HEK293 (cell line): Measurements from ENCODE around the gene NDUFA3.

ENCODE experiments used
- CTCF ChIA-PET: fragments of 350-600 bp; formaldehyde crosslinking; extraction: SDS; loops from one replicate; lab custom pipeline; 2021; ENCODE audit warnings: antibody characterized with exemption; lab: Yijun Ruan, JAX
- POLR2A ChIA-PET: fragments of 300-600 bp; formaldehyde crosslinking; extraction: SDS; loops from one replicate; lab custom pipeline; 2020; ENCODE audit warnings: antibody characterized with exemption, inconsistent platforms; lab: Yijun Ruan, JAX
- H3K27ac ChIP-seq: fragments of 200-500 bp; sonication (Bioruptor generic); 2 replicates; pipeline ENCODE4 v1.5.1; 2014; ENCODE audit warnings: low read depth, low read length, control low read depth, inconsistent platforms; ENCODE audit errors: extremely low read depth
- H3K36me3 ChIP-seq, 2 experiments: fragments of 200-500 bp in 1 of 2; sonication (Bioruptor generic) in 1 of 2; 1 replicate in 1 of 2; 2 replicates in 1 of 2; pipeline ENCODE4 v1.5.1; 2014 to 2017; ENCODE audit warnings: inconsistent platforms in 2 of 2, low read length in 2 of 2; ENCODE audit not compliant: control insufficient read depth in 2 of 2, insufficient read depth in 1 of 2
- H3K4me1 ChIP-seq: fragments of 200-500 bp; sonication (Bioruptor generic); 2 replicates; pipeline ENCODE4 v1.5.1; 2014; ENCODE audit warnings: mild to moderate bottlenecking, low read length, inconsistent platforms; ENCODE audit not compliant: control insufficient read depth, insufficient read depth
- H3K4me3 ChIP-seq: 2 replicates; pipeline ENCODE4 v1.5.1; 2011; ENCODE audit warnings: low read depth, mild to moderate bottlenecking, control low read depth, low read length, moderate library complexity
- H3K9me3 ChIP-seq: fragments of 200-500 bp; sonication (Bioruptor generic); 2 replicates; pipeline ENCODE4 v1.5.1; 2014; ENCODE audit warnings: low read depth, low read length, inconsistent platforms; ENCODE audit not compliant: control insufficient read depth, insufficient read depth
- EGR2 ChIP-seq: fragments of 450-650 bp; formaldehyde crosslinking; IDR thresholded peaks from 2 replicates; pipeline ENCODE4 v1.5.1; 2016; ENCODE audit warnings: low read depth, missing biosample characterization, missing genetic modification characterization
- KLF16 ChIP-seq: fragments of 450-650 bp; formaldehyde crosslinking; IDR thresholded peaks from 2 replicates; pipeline ENCODE4 v1.5.1; 2017; ENCODE audit warnings: missing biosample characterization, missing genetic modification characterization
- MYNN ChIP-seq: fragments of 450-650 bp; formaldehyde crosslinking; IDR thresholded peaks from 2 replicates; pipeline ENCODE4 v1.5.1; 2016; ENCODE audit warnings: missing biosample characterization, missing genetic modification characterization, borderline replicate concordance
- SALL2 ChIP-seq: fragments of 450-650 bp; formaldehyde crosslinking; IDR thresholded peaks from 2 replicates; pipeline ENCODE4 v1.5.0; 2017; ENCODE audit warnings: missing biosample characterization, mild to moderate bottlenecking, missing genetic modification characterization, borderline replicate concordance
- ZBTB6 ChIP-seq: fragments of 450-650 bp; formaldehyde crosslinking; IDR thresholded peaks from 2 replicates; pipeline ENCODE4 v1.5.1; 2017; ENCODE audit warnings: missing biosample characterization, missing genetic modification characterization
- ZNF112 ChIP-seq: fragments of 450-650 bp; formaldehyde crosslinking; IDR thresholded peaks from 2 replicates; pipeline ENCODE4 v1.5.0; 2017; ENCODE audit warnings: missing biosample characterization, missing genetic modification characterization
- ZNF280C ChIP-seq: fragments of 450-650 bp; formaldehyde crosslinking; IDR thresholded peaks from 2 replicates; pipeline ENCODE4 v1.5.1; 2016; ENCODE audit warnings: missing biosample characterization, missing genetic modification characterization
- ZNF404 ChIP-seq: fragments of 450-650 bp; formaldehyde crosslinking; IDR thresholded peaks from 2 replicates; pipeline ENCODE4 v1.5.1; 2017; ENCODE audit warnings: missing biosample characterization, missing genetic modification characterization
- ZNF660 ChIP-seq: fragments of 450-650 bp; IDR thresholded peaks from 2 replicates; pipeline ENCODE4 v1.5.1; 2018; ENCODE audit warnings: missing biosample characterization, mild to moderate bottlenecking, missing genetic modification characterization
- ZNF830 ChIP-seq: fragments of 450-650 bp; IDR thresholded peaks from 2 replicates; pipeline ENCODE4 v1.5.0; 2018; ENCODE audit warnings: missing biosample characterization, missing genetic modification characterization, low read depth, mild to moderate bottlenecking, moderate library complexity
- ZSCAN16 ChIP-seq: fragments of 450-650 bp; formaldehyde crosslinking; IDR thresholded peaks from 2 replicates; pipeline ENCODE4 v1.5.1; 2016; ENCODE audit warnings: missing biosample characterization, missing genetic modification characterization

Gene NDUFA3

GRCh38 chr19:54106716-54107115 lies 4.1 kb downstream of the NDUFA3 start (continued):
- TF ChIP-seq ZNF280C (tag by site-specific recombination) (no peak), ZNF830 (tag by site-specific recombination) (no peak), EGR2 (tag by site-specific recombination) (peak; percentile 71)

- Histone ChIP-seq H3K4me1 (peaks cover 2% of the 10 kb centered on the region; the same call in 1 of the 2 replicates), H3K9me3 (no peaks in the 10 kb centered on the region), H3K27ac (0 out of 2 replicates have a peak overlapping the region, but pooled peaks have one; percentile 24)
- TF ChIP-seq EGR2 (tag by site-specific recombination) (peak; percentile 25; the same call in 1 of the 2 replicates), ZNF404 (no peak), MYNN (no peak), KLF16 (tag by site-specific recombination) (no peak)
- TF ChIP-seq, all 188 proteins: peak for 1
- ChIA-PET CTCF (interaction anchor here (0.5 to 0.6 kb wide), 2 partner anchors 254 to 298 kb away, joined by 4 to 7 read pairs; no protein-coding TSS in a partner anchor), POLR2A (interaction anchor here (1.7 to 2.1 kb wide), 2 partner anchors 8 to 29 kb away, joined by 5 to 12 read pairs; partner anchors contain the start of genes CNOT3, PRPF31 and TFPT)
- Histone ChIP-seq H3K4me3 (no peak overlapping the region), H3K36me3 (peaks cover 69 to 82% of the 10 kb centered on the region in 2 experiments)
Observed at GRCh38 chr19:54107876-54108490, 5.3 kb downstream of the NDUFA3 start.

- ChIA-PET POLR2A (interaction anchor here (1.7 kb wide), 1 partner anchor 29 kb away, joined by 5 read pairs; the partner anchor contains the start of gene CNOT3), CTCF (interaction anchor here (0.5 kb wide), 1 partner anchor 255 kb away, joined by 7 read pairs; no protein-coding TSS in a partner anchor)
- Histone ChIP-seq H3K27ac (no peak overlapping the region), H3K36me3 (peaks cover 75 to 82% of the 10 kb centered on the region in 2 experiments), H3K9me3 (no peaks in the 10 kb centered on the region), H3K4me3 (no peak overlapping the region), H3K4me1 (peaks cover 2% of the 10 kb centered on the region; the same call in 1 of the 2 replicates)
- TF ChIP-seq ZNF112 (tag by site-specific recombination), result no peak
- no peak for TF ChIP-seq SALL2 (tag by site-specific recombination)
- no peak for TF ChIP-seq ZNF660
Observed at GRCh38 chr19:54108496-54108895, 5.8 kb downstream of the NDUFA3 start.

GRCh38 chr19:54109651-54110050 lies 7.0 kb downstream of the NDUFA3 start:
- TF ChIP-seq ZBTB6 (tag by site-specific recombination), result peak; percentile 25; the same call in 1 of the 2 replicates
- peak; percentile 42; the same call in 1 of the 2 replicates for TF ChIP-seq EGR2 (tag by site-specific recombination)
- TF ChIP-seq ZSCAN16 (tag by site-specific recombination), result no peak
- Histone ChIP-seq H3K9me3 (no peaks in the 10 kb centered on the region), H3K4me1 (peaks cover 3% of the 10 kb centered on the region; the same call in 1 of the 2 replicates), H3K4me3 (no peak overlapping the region), H3K27ac (0 out of 2 replicates have a peak overlapping the region, but pooled peaks have one; percentile 9), H3K36me3 (peaks cover 80 to 81% of the 10 kb centered on the region in 2 experiments)
- ChIA-PET POLR2A (interaction anchor here (0.6 kb wide), 1 partner anchor 27 kb away, joined by 4 read pairs; the partner anchor contains the start of gene CNOT3), CTCF (no interaction called here)
